OCI-LY3 (cell line): ENCODE results near the gene FHOD3.

Source experiments
- EZH2phosphoT487 ChIP-seq: fragments of 200-600 bp; shearing (Covaris generic); IDR thresholded peaks from 2 replicates; pipeline ENCODE4 v1.6.1; 2018; ENCODE audit warnings: antibody characterized with exemption, mixed run types, low read depth
- TF ChIP-seq, protein P1 (sequence below): fragments of 200-600, 300-600 bp; sonication (generic); IDR thresholded peaks from 2 replicates; pipeline ENCODE4 v1.5.1; 2014; ENCODE audit warnings: antibody characterized with exemption, low read length, low read depth

DNA sequence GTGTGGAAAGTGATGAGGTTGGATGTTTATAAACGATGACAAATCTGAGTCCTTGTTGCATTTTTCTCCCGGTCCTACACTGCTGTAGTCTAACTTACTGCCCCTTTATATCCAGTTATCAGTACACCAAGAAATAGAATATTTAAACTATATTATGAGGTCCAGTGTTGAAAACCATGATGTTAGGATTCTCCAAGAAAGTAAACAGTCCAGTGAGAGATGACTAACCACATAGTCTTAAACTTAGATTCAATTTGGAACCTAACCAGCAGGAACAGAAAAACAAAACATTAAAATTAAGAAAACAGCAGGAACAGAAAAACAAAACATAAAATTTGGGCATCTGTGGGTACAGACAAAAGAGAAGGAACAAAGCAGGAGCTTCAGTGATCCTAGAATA, 388.1 kb downstream of the FHOD3 start:
- TF ChIP-seq, protein P1, sequence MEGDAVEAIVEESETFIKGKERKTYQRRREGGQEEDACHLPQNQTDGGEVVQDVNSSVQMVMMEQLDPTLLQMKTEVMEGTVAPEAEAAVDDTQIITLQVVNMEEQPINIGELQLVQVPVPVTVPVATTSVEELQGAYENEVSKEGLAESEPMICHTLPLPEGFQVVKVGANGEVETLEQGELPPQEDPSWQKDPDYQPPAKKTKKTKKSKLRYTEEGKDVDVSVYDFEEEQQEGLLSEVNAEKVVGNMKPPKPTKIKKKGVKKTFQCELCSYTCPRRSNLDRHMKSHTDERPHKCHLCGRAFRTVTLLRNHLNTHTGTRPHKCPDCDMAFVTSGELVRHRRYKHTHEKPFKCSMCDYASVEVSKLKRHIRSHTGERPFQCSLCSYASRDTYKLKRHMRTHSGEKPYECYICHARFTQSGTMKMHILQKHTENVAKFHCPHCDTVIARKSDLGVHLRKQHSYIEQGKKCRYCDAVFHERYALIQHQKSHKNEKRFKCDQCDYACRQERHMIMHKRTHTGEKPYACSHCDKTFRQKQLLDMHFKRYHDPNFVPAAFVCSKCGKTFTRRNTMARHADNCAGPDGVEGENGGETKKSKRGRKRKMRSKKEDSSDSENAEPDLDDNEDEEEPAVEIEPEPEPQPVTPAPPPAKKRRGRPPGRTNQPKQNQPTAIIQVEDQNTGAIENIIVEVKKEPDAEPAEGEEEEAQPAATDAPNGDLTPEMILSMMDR: no peak
- TF ChIP-seq EZH2phosphoT487: no peak
